NB4 (cell line): ENCODE data around the gene LAMP1.

Source experiments
- DNase-seq: peaks from one replicate; pipeline ENCODE4 v3.0.0; 2010; ENCODE audit warnings: low read depth
- H3K4me3 ChIP-seq: one replicate; pipeline ENCODE4 v1.5.1; 2011; ENCODE audit warnings: mild to moderate bottlenecking, low read depth, low read length, moderate library complexity
- MYC ChIP-seq: IDR thresholded peaks from 2 replicates; pipeline ENCODE4 v1.6.1; 2011; ENCODE audit warnings: low read depth, low read length
- POLR2A ChIP-seq: IDR thresholded peaks from 2 replicates; pipeline ENCODE4 v1.6.1; 2011; ENCODE audit warnings: mild to moderate bottlenecking; ENCODE audit not compliant: insufficient read length; ENCODE audit errors: extremely low read depth
- TF ChIP-seq, protein P1 (sequence below): IDR thresholded peaks from 2 replicates; pipeline ENCODE4 v1.6.1; 2011; ENCODE audit warnings: low read depth, low read length
- TF ChIP-seq, protein P2 (sequence below): IDR thresholded peaks from one replicate; pipeline ENCODE4 v1.5.1; 2012; ENCODE audit warnings: low read depth, low read length

Gene LAMP1

DNA sequence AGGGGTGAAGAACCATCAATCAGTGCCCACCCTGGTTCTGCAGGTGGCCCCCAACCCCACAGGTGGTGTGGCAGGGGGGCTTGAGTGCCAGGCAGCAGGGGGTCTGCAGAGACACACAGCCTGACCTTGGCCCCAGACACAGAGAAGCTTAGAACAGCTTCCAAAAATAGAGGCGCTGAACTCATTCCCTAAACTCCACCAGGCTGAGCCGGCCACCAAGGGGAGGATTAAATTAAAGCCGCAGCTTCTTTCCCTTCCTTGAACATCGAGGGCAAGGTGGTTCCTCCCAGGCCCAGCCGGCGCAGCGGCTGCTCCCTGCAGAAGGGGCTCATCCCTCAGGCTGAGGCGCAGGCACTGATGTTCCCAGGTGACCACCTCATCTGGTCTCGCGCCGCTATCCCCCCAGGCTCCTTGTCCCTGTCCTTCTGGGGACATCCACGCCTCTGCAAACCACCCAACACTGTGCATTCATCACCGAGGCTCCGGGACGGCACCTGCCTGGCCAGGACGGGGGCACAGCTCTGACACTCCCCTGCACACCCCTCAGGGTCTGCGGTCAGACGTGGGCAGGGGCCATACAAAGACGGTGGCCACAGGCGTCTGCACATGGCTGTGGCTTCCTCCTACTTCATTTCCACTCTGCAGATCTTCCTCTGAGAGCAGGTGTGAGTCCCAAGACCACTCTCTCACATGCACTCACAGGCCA, 30.9 kb downstream of the LAMP1 start:
- TF ChIP-seq, protein P1, sequence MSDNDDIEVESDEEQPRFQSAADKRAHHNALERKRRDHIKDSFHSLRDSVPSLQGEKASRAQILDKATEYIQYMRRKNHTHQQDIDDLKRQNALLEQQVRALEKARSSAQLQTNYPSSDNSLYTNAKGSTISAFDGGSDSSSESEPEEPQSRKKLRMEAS = no peak
- TF ChIP-seq, protein P2, sequence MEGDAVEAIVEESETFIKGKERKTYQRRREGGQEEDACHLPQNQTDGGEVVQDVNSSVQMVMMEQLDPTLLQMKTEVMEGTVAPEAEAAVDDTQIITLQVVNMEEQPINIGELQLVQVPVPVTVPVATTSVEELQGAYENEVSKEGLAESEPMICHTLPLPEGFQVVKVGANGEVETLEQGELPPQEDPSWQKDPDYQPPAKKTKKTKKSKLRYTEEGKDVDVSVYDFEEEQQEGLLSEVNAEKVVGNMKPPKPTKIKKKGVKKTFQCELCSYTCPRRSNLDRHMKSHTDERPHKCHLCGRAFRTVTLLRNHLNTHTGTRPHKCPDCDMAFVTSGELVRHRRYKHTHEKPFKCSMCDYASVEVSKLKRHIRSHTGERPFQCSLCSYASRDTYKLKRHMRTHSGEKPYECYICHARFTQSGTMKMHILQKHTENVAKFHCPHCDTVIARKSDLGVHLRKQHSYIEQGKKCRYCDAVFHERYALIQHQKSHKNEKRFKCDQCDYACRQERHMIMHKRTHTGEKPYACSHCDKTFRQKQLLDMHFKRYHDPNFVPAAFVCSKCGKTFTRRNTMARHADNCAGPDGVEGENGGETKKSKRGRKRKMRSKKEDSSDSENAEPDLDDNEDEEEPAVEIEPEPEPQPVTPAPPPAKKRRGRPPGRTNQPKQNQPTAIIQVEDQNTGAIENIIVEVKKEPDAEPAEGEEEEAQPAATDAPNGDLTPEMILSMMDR = no peak
- TF ChIP-seq POLR2A (no peak), MYC (no peak)
- DNase-seq = peak; percentile 62
- no peak overlapping the region for H3K4me3 ChIP-seq

DNA sequence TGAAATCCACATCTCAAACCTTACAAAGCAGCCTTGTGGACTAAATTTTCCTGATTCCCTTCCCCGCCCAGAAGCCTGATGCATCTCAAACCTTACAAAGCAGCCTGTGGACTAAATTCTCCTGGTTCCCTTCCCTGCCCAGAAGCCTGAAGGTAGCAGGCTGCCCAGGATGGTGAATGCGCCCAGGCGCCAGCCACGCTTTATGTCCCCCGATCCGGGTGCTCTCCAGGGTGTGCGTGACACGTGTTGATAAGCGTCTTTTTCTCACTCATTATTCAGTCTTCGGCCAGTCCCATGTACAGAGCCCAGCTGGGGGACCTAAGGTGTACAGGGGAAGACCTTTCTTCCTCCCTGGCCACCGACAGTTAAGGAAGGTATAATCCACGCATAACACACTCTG, 31.8 kb downstream of the LAMP1 start:
- no peak for TF ChIP-seq MYC
- TF ChIP-seq, protein P2 = no peak
- TF ChIP-seq, protein P1 = no peak
- no peak for TF ChIP-seq POLR2A
- no peak for DNase-seq
- no peak overlapping the region for H3K4me3 ChIP-seq

DNA sequence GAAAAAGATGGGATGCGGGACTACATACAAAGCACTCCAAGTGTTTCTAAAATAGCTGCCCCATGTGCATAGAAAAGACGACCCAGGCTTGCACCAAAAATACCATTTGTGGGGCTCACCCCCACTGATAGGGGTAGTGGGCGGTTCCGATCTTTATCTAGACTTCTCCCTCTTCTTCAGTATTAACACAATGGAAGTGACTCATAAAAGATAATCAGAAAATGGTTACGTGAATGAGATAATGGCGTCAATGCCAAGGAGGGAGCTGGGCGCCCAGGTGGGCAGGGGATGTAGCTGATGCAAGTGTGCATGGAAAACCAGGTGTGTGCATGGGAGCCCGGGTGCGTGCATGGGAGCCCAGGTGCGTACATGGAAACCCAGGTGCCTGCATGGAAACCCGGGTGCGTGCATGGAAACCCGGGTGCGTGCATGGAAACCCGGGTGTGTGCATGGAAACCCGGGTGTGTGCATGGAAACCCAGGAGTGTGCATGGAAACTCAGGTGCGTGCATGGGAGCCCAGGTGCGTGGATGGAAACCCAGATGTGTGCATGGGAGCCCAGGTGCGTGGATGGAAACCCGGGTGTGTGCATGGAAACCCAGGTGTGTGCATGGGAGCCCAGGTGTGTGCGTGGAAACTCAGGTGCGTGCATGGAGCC, 32.7 kb downstream of the LAMP1 start:
- H3K4me3 ChIP-seq = no peak overlapping the region
- no peak for TF ChIP-seq MYC
- TF ChIP-seq, protein P1 = no peak
- TF ChIP-seq POLR2A = no peak
- TF ChIP-seq, protein P2 = no peak
- DNase-seq = peak; percentile 35

DNA sequence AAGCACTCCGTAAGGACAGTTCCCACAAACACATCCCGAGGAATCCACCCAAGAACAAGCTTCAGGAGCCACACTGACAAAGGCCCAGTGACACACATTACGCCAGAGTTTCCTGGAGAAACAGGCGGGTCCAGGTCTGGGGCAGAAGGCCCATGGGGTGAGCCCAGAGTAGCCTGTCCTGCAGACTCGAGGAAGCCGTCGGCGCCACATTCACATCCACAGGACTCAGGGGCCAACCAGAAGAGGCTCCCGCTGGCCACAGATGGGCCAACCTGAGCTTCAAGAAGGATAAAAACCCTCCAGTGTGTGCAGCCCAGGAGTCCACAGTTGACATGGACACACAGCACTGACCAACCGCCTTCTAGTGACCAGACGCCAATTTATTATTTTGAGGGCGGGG, 35.6 kb downstream of the LAMP1 start:
- DNase-seq = peak; percentile 2
- no peak for TF ChIP-seq POLR2A
- TF ChIP-seq, protein P2 = no peak
- H3K4me3 ChIP-seq = no peak overlapping the region

DNA sequence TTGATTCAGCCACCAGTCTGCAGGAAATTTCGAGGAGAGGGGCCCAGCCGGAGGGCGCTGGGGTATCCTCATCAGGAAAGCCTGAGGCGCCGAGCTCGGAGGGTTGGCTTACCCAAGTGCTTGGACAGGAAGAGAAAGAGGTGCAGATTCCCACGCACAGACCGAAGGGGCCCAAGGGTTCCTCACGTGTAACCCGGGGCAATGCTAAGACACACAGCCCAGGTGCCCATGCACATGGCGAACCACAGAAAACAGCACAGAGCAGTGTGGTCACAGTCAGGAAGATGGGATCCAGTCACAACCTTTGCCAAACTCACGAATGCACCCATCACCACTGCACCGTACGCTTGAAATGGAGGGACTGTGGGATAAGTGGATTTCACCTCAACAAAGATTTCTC, 36.0 kb downstream of the LAMP1 start:
- no peak overlapping the region for H3K4me3 ChIP-seq
- no peak for DNase-seq
- TF ChIP-seq, protein P1 = no peak
- TF ChIP-seq MYC = no peak
- TF ChIP-seq, protein P2 = no peak
- TF ChIP-seq POLR2A = no peak

DNA sequence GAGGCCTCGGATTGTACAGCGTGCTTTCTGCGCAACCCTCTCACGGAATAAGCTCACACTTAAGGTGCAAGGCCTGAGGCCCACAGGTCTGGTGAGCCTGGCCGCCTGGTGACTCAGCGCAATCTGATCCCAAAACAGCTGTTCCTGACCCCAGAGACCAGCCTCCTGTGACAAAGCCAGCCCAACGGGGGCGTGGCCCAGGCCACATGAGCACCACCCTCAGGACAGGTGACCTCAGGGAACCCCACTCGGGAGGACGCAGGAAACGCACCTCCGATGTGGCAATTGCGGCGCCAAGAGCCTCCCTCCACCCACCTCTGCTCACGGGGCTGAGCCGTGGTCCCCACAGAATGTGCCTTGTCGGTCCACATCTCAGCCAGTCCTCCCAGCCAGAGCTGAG, 40.5 kb downstream of the LAMP1 start:
- no peak for DNase-seq
- TF ChIP-seq, protein P2 = no peak
- no peak for TF ChIP-seq MYC
- TF ChIP-seq POLR2A = no peak
- TF ChIP-seq, protein P1 = no peak

More for the DNA sequence above, 40.5 kb downstream of the LAMP1 start:
- no peak overlapping the region for H3K4me3 ChIP-seq
